ENCODE measurements around the gene GPC5.

DNA sequence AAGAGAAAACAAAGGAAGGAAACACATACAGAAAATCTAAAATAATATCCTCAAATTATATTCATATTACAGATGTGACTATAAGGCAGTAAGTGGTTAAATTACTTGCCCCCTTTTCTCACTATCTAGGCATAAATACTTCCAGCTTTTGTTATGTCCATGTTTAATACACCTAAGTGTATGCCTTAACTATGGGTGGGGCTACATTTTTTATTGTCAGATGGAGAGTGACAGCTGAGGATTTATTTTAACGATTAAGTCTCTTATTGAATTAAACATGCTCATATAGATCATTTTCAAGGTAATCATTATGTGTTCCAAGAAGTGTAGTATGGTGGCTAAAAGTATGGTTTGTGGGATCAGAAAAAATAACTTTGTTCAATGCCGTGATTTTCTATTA, 909.3 kb downstream of the GPC5 start:
- TF ChIP-seq, protein P1, sequence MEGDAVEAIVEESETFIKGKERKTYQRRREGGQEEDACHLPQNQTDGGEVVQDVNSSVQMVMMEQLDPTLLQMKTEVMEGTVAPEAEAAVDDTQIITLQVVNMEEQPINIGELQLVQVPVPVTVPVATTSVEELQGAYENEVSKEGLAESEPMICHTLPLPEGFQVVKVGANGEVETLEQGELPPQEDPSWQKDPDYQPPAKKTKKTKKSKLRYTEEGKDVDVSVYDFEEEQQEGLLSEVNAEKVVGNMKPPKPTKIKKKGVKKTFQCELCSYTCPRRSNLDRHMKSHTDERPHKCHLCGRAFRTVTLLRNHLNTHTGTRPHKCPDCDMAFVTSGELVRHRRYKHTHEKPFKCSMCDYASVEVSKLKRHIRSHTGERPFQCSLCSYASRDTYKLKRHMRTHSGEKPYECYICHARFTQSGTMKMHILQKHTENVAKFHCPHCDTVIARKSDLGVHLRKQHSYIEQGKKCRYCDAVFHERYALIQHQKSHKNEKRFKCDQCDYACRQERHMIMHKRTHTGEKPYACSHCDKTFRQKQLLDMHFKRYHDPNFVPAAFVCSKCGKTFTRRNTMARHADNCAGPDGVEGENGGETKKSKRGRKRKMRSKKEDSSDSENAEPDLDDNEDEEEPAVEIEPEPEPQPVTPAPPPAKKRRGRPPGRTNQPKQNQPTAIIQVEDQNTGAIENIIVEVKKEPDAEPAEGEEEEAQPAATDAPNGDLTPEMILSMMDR (IDR thresholded peaks at IDR 0.05; ENCODE audit: low read depth, low read length) = no peak
- TF ChIP-seq EZH2phosphoT487 (IDR thresholded peaks at IDR 0.05; ENCODE audit: low read depth) = no peak

Data from OCI-LY3 (cell line).